Measurements from ENCODE around the gene TEAD3. TPM values are rescaled to one million over a fixed set of nuclear protein-coding genes. Genes with fewer than 3 reads are reported as not detected.

TEAD3 gene
- total and polyA plus RNA-seq, 2 of the 4 experiments (the other 2 are of a cell fraction), result 5.2 to 28.0 TPM

GRCh38 chr6:35474942-35475570 lies 21.8 kb downstream of the TEAD3 start:
- peaks cover 6% of the 10 kb centered on the region for H3K4me1 ChIP-seq (ENCODE audit: control insufficient read depth, insufficient read depth, low read length)
- H4K20me1 ChIP-seq (ENCODE audit: insufficient read depth, low read length), result peaks cover 56% of the 10 kb centered on the region
- H2BK5ac ChIP-seq (ENCODE audit: low read depth, low read length, poor library complexity, severe bottlenecking), result no peak overlapping the region
- 0 out of 2 replicates have a peak, but pooled peaks cover 6% of the 10 kb centered on the region for H3K9me1 ChIP-seq (ENCODE audit: insufficient read depth, low read length)
- POLR2A ChIA-PET (ENCODE audit: unreplicated experiment), result no interaction called here
- no peak overlapping the region for H3K27ac ChIP-seq (ENCODE audit: insufficient read depth, low read length)
- no peak overlapping the region for H4K91ac ChIP-seq (ENCODE audit: insufficient read depth, low read depth, low read length)
- H3K4me2 ChIP-seq (ENCODE audit: low read depth, low read length), result no peak overlapping the region
- H3K4me3 ChIP-seq (ENCODE audit: insufficient read depth, low read depth, low read length), result no peak overlapping the region
- peak overlapping the region; percentile 42 for H2AK9ac ChIP-seq (replicated peaks; ENCODE audit: low read depth, low read length, poor library complexity)
- H2BK120ac ChIP-seq (ENCODE audit: low read depth, low read length), result no peak overlapping the region
- intact Hi-C loops (cut with micrococcal nuclease), result no loop called here
- dilution Hi-C loops (cut with HindIII; ENCODE audit: low sequenced_read_pairs, unreplicated experiment), result no loop called here
- DNase-seq, result no peak
- no peaks in the 10 kb centered on the region for H3K27me3 ChIP-seq (ENCODE audit: control insufficient read depth, insufficient read depth, low read length)
- H3K9me3 ChIP-seq (ENCODE audit: control insufficient read depth, insufficient read depth, low read length), result no peaks in the 10 kb centered on the region
- no peak overlapping the region for H2AK5ac ChIP-seq (ENCODE audit: low read depth, low read length)
- no peak overlapping the region for H3K18ac ChIP-seq (ENCODE audit: low read depth, low read length)
- H2AFZ ChIP-seq (replicated peaks; ENCODE audit: low read length, poor library complexity), result no peak overlapping the region
- BruUV-seq (replicated peaks), result no TSS peak
- H3K79me1 ChIP-seq (ENCODE audit: low read depth in 1 of 2, low read length in 2 of 2), result peaks cover 5 to 42% of the 10 kb centered on the region in 2 experiments; a peak in 3 of 4 replicates
- H3K4ac ChIP-seq (ENCODE audit: low read depth, low read length), result no peak overlapping the region
- H3K56ac ChIP-seq (ENCODE audit: extremely low read depth, insufficient read depth, low read length), result no peak overlapping the region
- no peak overlapping the region for H2BK15ac ChIP-seq (ENCODE audit: low read depth, low read length)
- TF ChIP-seq POLR2A (IDR thresholded peaks at IDR 0.05; ENCODE audit: low read depth, low read length) (no peak), NFE2L2 (IDR thresholded peaks at IDR 0.05; ENCODE audit: low read depth, low read length) (no peak), MXI1 (IDR thresholded peaks at IDR 0.05; ENCODE audit: borderline replicate concordance, low read depth, low read length) (no peak), CHD1 (IDR thresholded peaks at IDR 0.05; ENCODE audit: low read depth, low read length) (no peak)
- H3K23ac ChIP-seq (ENCODE audit: low read depth, low read length), result no peak overlapping the region
- no peak overlapping the region for H3K14ac ChIP-seq (replicated peaks; ENCODE audit: low read depth, low read length)
- H3K36me3 ChIP-seq (ENCODE audit: control insufficient read depth, insufficient read depth, low read length), result peaks cover 63% of the 10 kb centered on the region
- CTCF ChIA-PET, result no interaction called here
- no peak overlapping the region for H2BK20ac ChIP-seq (ENCODE audit: low read depth, low read length)
- 100% methylated on average over 3 of the region's 20 CpGs; no CpG with 5 or more reads in 1 of the 2 experiments for WGBS, 2 experiments (ENCODE audit: extremely low coverage in 2 of 2, insufficient read length in 1 of 2)
- H4K5ac ChIP-seq (ENCODE audit: low read depth, low read length), result no peak overlapping the region
- H4K8ac ChIP-seq (ENCODE audit: low read depth in 2 of 2, low read length in 2 of 2), result no peak overlapping the region
- no peak for ATAC-seq (ENCODE audit: low read depth)
- in situ Hi-C loops (cut with MboI; ENCODE audit: low sequenced_read_pairs), result no loop called here
- no peak overlapping the region for H3K9ac ChIP-seq (ENCODE audit: low read depth, low read length)
